Fibroblast of lung (primary cell): ENCODE results near the gene SLC6A11. TPM values are rescaled to one million over a fixed set of nuclear protein-coding genes. Genes with fewer than 3 reads are reported as not detected.

Source experiments
- DNase-seq, 2 donors: peaks; one replicate each; pipeline versions ENCODE4 v3.0.0 to v3.0.0-alpha.2; 2010; ENCODE audit warnings: low read depth in 2 of 2
- H2AFZ ChIP-seq: 2 replicates; pipeline ENCODE4 v1.5.1; 2012; ENCODE audit warnings: low read length, control low read depth, inconsistent platforms
- H3K27ac ChIP-seq: 2 replicates; pipeline ENCODE4 v1.5.1; 2011; ENCODE audit warnings: low read length, control low read depth; ENCODE audit not compliant: insufficient read depth
- H3K27me3 ChIP-seq: 2 replicates; pipeline ENCODE4 v1.5.1; 2011; ENCODE audit warnings: mild to moderate bottlenecking, low read length; ENCODE audit not compliant: control insufficient read depth, insufficient read depth
- H3K36me3 ChIP-seq: 2 replicates; pipeline ENCODE4 v1.5.1; 2011; ENCODE audit warnings: low read length; ENCODE audit not compliant: control insufficient read depth, insufficient read depth
- H3K4me1 ChIP-seq: 2 replicates; pipeline ENCODE4 v1.5.1; 2011; ENCODE audit warnings: low read length; ENCODE audit not compliant: control insufficient read depth, insufficient read depth; ENCODE audit errors: extremely low read depth
- H3K4me2 ChIP-seq: 2 replicates; pipeline ENCODE4 v1.5.1; 2011; ENCODE audit warnings: low read length, control low read depth; ENCODE audit not compliant: insufficient read depth; ENCODE audit errors: extremely low read depth
- H3K4me3 ChIP-seq, 4 experiments: fragments of 200-600 bp in 1 of 4; sonication (generic) in 1 of 4; replicated peaks in 1 of 4; 2 replicates each; pipeline ENCODE4 v1.5.1; 2011 to 2016; ENCODE audit warnings: low read length in 4 of 4, low read depth in 3 of 4, mild to moderate bottlenecking in 3 of 4, control low read depth in 2 of 4, inconsistent platforms in 1 of 4, mixed read lengths in 1 of 4; ENCODE audit not compliant: insufficient read depth in 1 of 4; ENCODE audit errors: control extremely low read depth in 1 of 4
- H3K79me2 ChIP-seq: 2 replicates; pipeline ENCODE4 v1.5.1; 2012; ENCODE audit warnings: mild to moderate bottlenecking, low read length, inconsistent platforms; ENCODE audit not compliant: control insufficient read depth, insufficient read depth
- H3K9ac ChIP-seq: 2 replicates; pipeline ENCODE4 v1.5.1; 2011; ENCODE audit warnings: mild to moderate bottlenecking, low read length, control low read depth; ENCODE audit not compliant: insufficient read depth
- H3K9me3 ChIP-seq: 2 replicates; pipeline ENCODE4 v1.5.1; 2012; ENCODE audit warnings: low read depth, low read length; ENCODE audit not compliant: control insufficient read depth, insufficient read depth
- H4K20me1 ChIP-seq: 2 replicates; pipeline ENCODE4 v1.5.1; 2011; ENCODE audit warnings: low read length; ENCODE audit not compliant: control insufficient read depth, insufficient read depth; ENCODE audit errors: extremely low read depth
- CTCF ChIP-seq, 2 donors: IDR thresholded peaks in 1 of 2; conservative IDR thresholded peaks in 1 of 2; 1 replicate in 1 of 2; 2 replicates in 1 of 2; pipeline ENCODE4 v1.5.1; 2011 to 2012; ENCODE audit warnings: low read length in 2 of 2, control low read depth in 1 of 2, inconsistent platforms in 1 of 2, low read depth in 1 of 2, mild to moderate bottlenecking in 1 of 2
- EZH2 ChIP-seq: IDR thresholded peaks from 2 replicates; pipeline ENCODE4 v1.5.1; 2012; ENCODE audit warnings: low read length, control low read depth, mild to moderate bottlenecking; ENCODE audit errors: missing control alignments
- polyA plus RNA-seq, 2 donors: library from polyadenylated mRNA; depleted of rRNA in 1 of 2; stranded (reverse) in 1 of 2; unstranded in 1 of 2; fragments of >200 nt; gene quantifications; 2 replicates each; pipeline ENCODE4 v1.2.1, GENCODE V29; 2011 to 2012; ENCODE audit warnings: missing spikeins in 1 of 2
- total RNA-seq: library from RNA; depleted of rRNA; stranded (reverse); fragments of >200 nt; gene quantifications from 2 replicates; pipeline ENCODE4 v1.2.1, GENCODE V29; 2014

Gene SLC6A11
- total and polyA plus RNA-seq, 2 donors (not counting 1 experiment from before 2014, with no cell fraction given) = 0.05 TPM; not detected in 1

DNA sequence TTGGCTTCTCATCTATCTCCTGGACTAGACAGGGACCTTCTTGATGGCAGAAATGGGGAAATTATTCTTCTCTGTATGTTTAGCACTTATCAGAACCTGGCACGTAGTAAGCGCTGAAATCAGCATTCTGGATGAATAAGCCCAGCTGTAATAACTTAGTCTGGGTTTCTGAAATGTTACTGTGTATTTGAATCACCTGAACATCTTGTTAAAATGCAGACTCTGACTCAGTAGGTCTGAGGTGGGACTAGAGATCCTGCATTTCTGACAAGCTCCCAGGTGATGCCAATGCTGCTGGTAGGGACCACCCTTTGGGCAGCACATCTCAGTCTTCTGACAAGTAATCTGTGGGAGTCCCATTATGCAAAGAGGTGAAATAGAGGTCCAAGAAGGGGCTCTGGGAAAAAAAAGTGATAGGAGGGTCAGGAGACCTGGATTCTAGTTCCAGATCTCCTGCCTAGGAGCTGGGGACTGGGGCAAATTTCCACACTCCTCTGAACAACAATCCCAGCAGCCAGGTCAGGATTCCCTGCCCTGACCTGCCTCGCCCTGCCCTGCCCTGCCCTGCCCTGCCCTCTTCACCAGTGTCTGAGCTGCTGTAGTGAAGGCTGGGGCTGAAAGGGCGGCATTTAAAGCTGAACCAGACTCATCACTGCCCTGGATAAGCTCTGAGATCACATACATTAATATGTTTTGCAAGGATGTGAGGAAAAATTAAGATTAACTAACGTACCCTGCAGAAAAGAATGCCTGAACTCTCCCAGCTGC, 17.2 kb upstream of the SLC6A11 start:
- Histone ChIP-seq H3K79me2 (no peaks in the 10 kb centered on the region), H3K4me1 (no peaks in the 10 kb centered on the region), H3K36me3 (no peaks in the 10 kb centered on the region), H2AFZ (no peak overlapping the region), H4K20me1 (no peaks in the 10 kb centered on the region), H3K27me3 (no peaks in the 10 kb centered on the region), H3K9me3 (no peaks in the 10 kb centered on the region), H3K4me2 (no peak overlapping the region), H3K27ac (no peak overlapping the region), H3K4me3 (no peak overlapping the region), H3K9ac (no peak overlapping the region)
- TF ChIP-seq EZH2 (no peak), CTCF (conservative IDR thresholded peaks at IDR 0.05 in 1 of 2, IDR thresholded peaks at IDR 0.05 in 1 of 2; ENCODE audit: low read depth in 1 of 2, low read length in 2 of 2) (no peak)
- DNase-seq = no peak

GRCh38 chr3:10804183-10804648, 11.8 kb upstream of the SLC6A11 start:
- peak in 1 of 2 donors; percentile 68 for DNase-seq
- no peaks in the 10 kb centered on the region for H3K9me3 ChIP-seq
- no peak overlapping the region for H3K4me3 ChIP-seq
- no peak for TF ChIP-seq CTCF (conservative IDR thresholded peaks at IDR 0.05 in 1 of 2, IDR thresholded peaks at IDR 0.05 in 1 of 2; ENCODE audit: low read depth in 1 of 2, low read length in 2 of 2)
- TF ChIP-seq EZH2 = no peak
- no peak overlapping the region for H3K4me2 ChIP-seq
- no peak overlapping the region for H3K27ac ChIP-seq
- H3K36me3 ChIP-seq = no peaks in the 10 kb centered on the region
- no peaks in the 10 kb centered on the region for H4K20me1 ChIP-seq
- H2AFZ ChIP-seq = no peak overlapping the region
- no peaks in the 10 kb centered on the region for H3K79me2 ChIP-seq
- no peaks in the 10 kb centered on the region for H3K4me1 ChIP-seq
- H3K27me3 ChIP-seq = no peaks in the 10 kb centered on the region
- no peak overlapping the region for H3K9ac ChIP-seq

DNA sequence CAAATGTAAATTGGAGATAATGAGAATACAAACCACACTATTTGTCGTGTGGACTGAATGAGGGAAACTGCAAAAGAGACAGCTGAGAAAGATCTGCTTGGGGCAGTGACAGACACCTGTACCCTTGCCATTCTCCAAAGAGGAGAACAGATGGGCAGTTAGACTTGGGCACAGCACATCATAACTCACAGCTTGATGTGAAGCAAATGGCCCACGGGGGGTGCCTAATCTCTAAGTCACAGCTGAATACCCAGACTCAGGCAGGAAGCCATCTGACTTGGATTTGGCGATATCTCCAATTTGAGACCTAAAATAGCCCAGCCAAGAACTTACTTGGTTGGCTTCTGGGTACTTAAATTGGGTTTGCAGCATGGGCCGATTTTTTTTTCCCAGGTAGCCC, 10.0 kb upstream of the SLC6A11 start:
- Histone ChIP-seq H3K79me2 (no peaks in the 10 kb centered on the region), H3K27me3 (no peaks in the 10 kb centered on the region), H4K20me1 (no peaks in the 10 kb centered on the region), H2AFZ (no peak overlapping the region), H3K27ac (no peak overlapping the region), H3K9ac (no peak overlapping the region), H3K4me2 (no peak overlapping the region), H3K36me3 (no peaks in the 10 kb centered on the region), H3K4me3 (no peak overlapping the region), H3K9me3 (no peaks in the 10 kb centered on the region), H3K4me1 (no peaks in the 10 kb centered on the region)
- DNase-seq = no peak
- TF ChIP-seq CTCF (conservative IDR thresholded peaks at IDR 0.05 in 1 of 2, IDR thresholded peaks at IDR 0.05 in 1 of 2; ENCODE audit: low read depth in 1 of 2, low read length in 2 of 2) = no peak
- TF ChIP-seq EZH2 = no peak
